Measurements from ENCODE around the gene TMEM59L.

Gene TMEM59L

GRCh38 chr19:18670312-18670711, 57.6 kb downstream of the TMEM59L start:
- DNase-seq (ENCODE audit: extremely low read depth, low read depth): no peak
- TF ChIP-seq, protein P1, sequence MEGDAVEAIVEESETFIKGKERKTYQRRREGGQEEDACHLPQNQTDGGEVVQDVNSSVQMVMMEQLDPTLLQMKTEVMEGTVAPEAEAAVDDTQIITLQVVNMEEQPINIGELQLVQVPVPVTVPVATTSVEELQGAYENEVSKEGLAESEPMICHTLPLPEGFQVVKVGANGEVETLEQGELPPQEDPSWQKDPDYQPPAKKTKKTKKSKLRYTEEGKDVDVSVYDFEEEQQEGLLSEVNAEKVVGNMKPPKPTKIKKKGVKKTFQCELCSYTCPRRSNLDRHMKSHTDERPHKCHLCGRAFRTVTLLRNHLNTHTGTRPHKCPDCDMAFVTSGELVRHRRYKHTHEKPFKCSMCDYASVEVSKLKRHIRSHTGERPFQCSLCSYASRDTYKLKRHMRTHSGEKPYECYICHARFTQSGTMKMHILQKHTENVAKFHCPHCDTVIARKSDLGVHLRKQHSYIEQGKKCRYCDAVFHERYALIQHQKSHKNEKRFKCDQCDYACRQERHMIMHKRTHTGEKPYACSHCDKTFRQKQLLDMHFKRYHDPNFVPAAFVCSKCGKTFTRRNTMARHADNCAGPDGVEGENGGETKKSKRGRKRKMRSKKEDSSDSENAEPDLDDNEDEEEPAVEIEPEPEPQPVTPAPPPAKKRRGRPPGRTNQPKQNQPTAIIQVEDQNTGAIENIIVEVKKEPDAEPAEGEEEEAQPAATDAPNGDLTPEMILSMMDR (IDR thresholded peaks at IDR 0.05; ENCODE audit: low read depth, low read length, missing control alignments): no peak
- no peak overlapping the region for H3K4me3 ChIP-seq (replicated peaks; ENCODE audit: low read depth, low read length)
